Measurements from ENCODE around the gene GRIA3.

GRIA3 gene

GRCh38 chrX:123217728-123218127, 33.6 kb downstream of the GRIA3 start:
- no peak for TF ChIP-seq CTCF (IDR thresholded peaks at IDR 0.05; ENCODE audit: low read depth, low read length, missing control alignments)
- no peak for DNase-seq (ENCODE audit: low read depth)
- H3K4me3 ChIP-seq (ENCODE audit: low read depth, low read length), result no peak overlapping the region
- in situ Hi-C loops (cut with HindIII; ENCODE audit: low sequenced_read_pairs), result no loop called here

- no peak for DNase-seq (ENCODE audit: low read depth)
- in situ Hi-C loops (cut with HindIII; ENCODE audit: low sequenced_read_pairs), result no loop called here
- H3K4me3 ChIP-seq (ENCODE audit: low read depth, low read length), result no peak overlapping the region
- no peak for TF ChIP-seq CTCF (IDR thresholded peaks at IDR 0.05; ENCODE audit: low read depth, low read length, missing control alignments)
Observed at GRCh38 chrX:123219916-123220315, 35.8 kb downstream of the GRIA3 start.

GRCh38 chrX:123222920-123223319, 38.8 kb downstream of the GRIA3 start:
- no peak for TF ChIP-seq CTCF (IDR thresholded peaks at IDR 0.05; ENCODE audit: low read depth, low read length, missing control alignments)
- H3K4me3 ChIP-seq (ENCODE audit: low read depth, low read length), result no peak overlapping the region
- DNase-seq (ENCODE audit: low read depth), result no peak
- in situ Hi-C loops (cut with HindIII; ENCODE audit: low sequenced_read_pairs), result no loop called here

- H3K4me3 ChIP-seq (ENCODE audit: low read depth, low read length), result no peak overlapping the region
- in situ Hi-C loops (cut with HindIII; ENCODE audit: low sequenced_read_pairs), result no loop called here
- no peak for DNase-seq (ENCODE audit: low read depth)
- TF ChIP-seq CTCF (IDR thresholded peaks at IDR 0.05; ENCODE audit: low read depth, low read length, missing control alignments), result no peak
Observed at GRCh38 chrX:123223409-123223808, 39.3 kb downstream of the GRIA3 start.

- H3K4me3 ChIP-seq (ENCODE audit: low read depth, low read length), result no peak overlapping the region
- in situ Hi-C loops (cut with HindIII; ENCODE audit: low sequenced_read_pairs), result no loop called here
- no peak for DNase-seq (ENCODE audit: low read depth)
- TF ChIP-seq CTCF (IDR thresholded peaks at IDR 0.05; ENCODE audit: low read depth, low read length, missing control alignments), result no peak
Observed at GRCh38 chrX:123223859-123224258, 39.8 kb downstream of the GRIA3 start.

- no peak overlapping the region for H3K4me3 ChIP-seq (ENCODE audit: low read depth, low read length)
- TF ChIP-seq CTCF (IDR thresholded peaks at IDR 0.05; ENCODE audit: low read depth, low read length, missing control alignments), result no peak
- no peak for DNase-seq (ENCODE audit: low read depth)
- in situ Hi-C loops (cut with HindIII; ENCODE audit: low sequenced_read_pairs), result no loop called here
Observed at GRCh38 chrX:123230798-123231197, 46.7 kb downstream of the GRIA3 start.

- no peak overlapping the region for H3K4me3 ChIP-seq (ENCODE audit: low read depth, low read length)
- no peak for TF ChIP-seq CTCF (IDR thresholded peaks at IDR 0.05; ENCODE audit: low read depth, low read length, missing control alignments)
- DNase-seq (ENCODE audit: low read depth), result no peak
- in situ Hi-C loops (cut with HindIII; ENCODE audit: low sequenced_read_pairs), result no loop called here
Observed at GRCh38 chrX:123236859-123237258, 52.8 kb downstream of the GRIA3 start.
